Activated B cell treated with CpG ODN at 0.5 μM for 24 hours (primary cell): ENCODE measurements around the gene SLC19A1. TPM values are rescaled to one million over a fixed set of nuclear protein-coding genes. Genes with fewer than 3 reads are reported as not detected.

ENCODE experiments used
- ATAC-seq: fragments of 200-7000 bp; cut with Tn5 transposase; one replicate; pipeline ENCODE4 v1.10.0; 2021; ENCODE audit warnings: low read depth, mild to moderate bottlenecking, moderate library complexity
- CTCF ChIA-PET: fragments of 350-600 bp; sonication (Branson Sonifier 250); formaldehyde crosslinking; loops from one replicate; lab custom pipeline; 2021; ENCODE audit warnings: antibody characterized with exemption; lab: Charles Lee
- POLR2A ChIA-PET: fragments of 350-600 bp; sonication (Branson Sonifier 250); formaldehyde crosslinking; loops from one replicate; lab custom pipeline; 2021; ENCODE audit warnings: antibody characterized with exemption; lab: Charles Lee
- DNase-seq: peaks from one replicate; pipeline ENCODE4 v3.0.0; 2022
- H3K27ac Mint-ChIP-seq: one replicate; pipeline ENCODE4 v1.8.0; 2020; ENCODE audit warnings: mixed read lengths
- H3K27me3 Mint-ChIP-seq: one replicate; pipeline ENCODE4 v1.8.0; 2021; ENCODE audit warnings: mixed read lengths
- H3K36me3 Mint-ChIP-seq: one replicate; pipeline ENCODE4 v1.8.0; 2021; ENCODE audit warnings: low read depth, mixed read lengths
- H3K4me1 Mint-ChIP-seq: one replicate; pipeline ENCODE4 v1.8.0; 2021; ENCODE audit warnings: mixed read lengths
- H3K4me3 Mint-ChIP-seq: one replicate; pipeline ENCODE4 v1.8.0; 2020; ENCODE audit warnings: mild to moderate bottlenecking, mixed read lengths
- H3K9me3 Mint-ChIP-seq: one replicate; pipeline ENCODE4 v1.8.0; 2020; ENCODE audit warnings: mixed read lengths
- intact Hi-C: fragments of 100-400 bp; cut with micrococcal nuclease; formaldehyde crosslinking; loops from one replicate; pipeline ENCODE4 v1.15.1; 2024
- total RNA-seq: library from RNA; stranded (reverse); gene quantifications from 2 replicates; pipeline ENCODE4 v1.2.3, GENCODE V29; 2022
- TF ChIP-seq, protein P1 (sequence below): fragments of 200-600 bp; IDR thresholded peaks from one replicate; pipeline ENCODE4 v1.8.0; 2022; ENCODE audit warnings: antibody characterized with exemption, mild to moderate bottlenecking

Gene SLC19A1
- total RNA-seq, 1 donor from 2014 or later: 10.7 TPM

- Mint-ChIP-seq H3K4me1 (peaks cover 12% of the 10 kb centered on the region), H3K4me3 (no peak overlapping the region), H3K36me3 (no peaks in the 10 kb centered on the region), H3K9me3 (no peaks in the 10 kb centered on the region), H3K27ac (no peak overlapping the region), H3K27me3 (no peaks in the 10 kb centered on the region)
- TF ChIP-seq, protein P1, sequence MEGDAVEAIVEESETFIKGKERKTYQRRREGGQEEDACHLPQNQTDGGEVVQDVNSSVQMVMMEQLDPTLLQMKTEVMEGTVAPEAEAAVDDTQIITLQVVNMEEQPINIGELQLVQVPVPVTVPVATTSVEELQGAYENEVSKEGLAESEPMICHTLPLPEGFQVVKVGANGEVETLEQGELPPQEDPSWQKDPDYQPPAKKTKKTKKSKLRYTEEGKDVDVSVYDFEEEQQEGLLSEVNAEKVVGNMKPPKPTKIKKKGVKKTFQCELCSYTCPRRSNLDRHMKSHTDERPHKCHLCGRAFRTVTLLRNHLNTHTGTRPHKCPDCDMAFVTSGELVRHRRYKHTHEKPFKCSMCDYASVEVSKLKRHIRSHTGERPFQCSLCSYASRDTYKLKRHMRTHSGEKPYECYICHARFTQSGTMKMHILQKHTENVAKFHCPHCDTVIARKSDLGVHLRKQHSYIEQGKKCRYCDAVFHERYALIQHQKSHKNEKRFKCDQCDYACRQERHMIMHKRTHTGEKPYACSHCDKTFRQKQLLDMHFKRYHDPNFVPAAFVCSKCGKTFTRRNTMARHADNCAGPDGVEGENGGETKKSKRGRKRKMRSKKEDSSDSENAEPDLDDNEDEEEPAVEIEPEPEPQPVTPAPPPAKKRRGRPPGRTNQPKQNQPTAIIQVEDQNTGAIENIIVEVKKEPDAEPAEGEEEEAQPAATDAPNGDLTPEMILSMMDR: no peak
- ChIA-PET POLR2A (no interaction called here), CTCF (no interaction called here)
- ATAC-seq (no peak), DNase-seq (no peak)
- intact Hi-C loops: loop anchor here (5.0 kb wide), 2 partner anchors 67 to 257 kb away; partner anchors contain the start of gene POFUT2
These were observed 2.4 kb upstream of the SLC19A1 start for GRCh38 chr21:45544449-45545235.

- ATAC-seq: no peak
- DNase-seq: peak; percentile 16
- no peaks in the 10 kb centered on the region for H3K36me3 Mint-ChIP-seq
- POLR2A ChIA-PET: no interaction called here
- H3K27me3 Mint-ChIP-seq: no peaks in the 10 kb centered on the region
- H3K27ac Mint-ChIP-seq: no peak overlapping the region
- CTCF ChIA-PET: no interaction called here
- TF ChIP-seq, protein P1: no peak
- H3K4me1 Mint-ChIP-seq: peaks cover 7% of the 10 kb centered on the region
- H3K9me3 Mint-ChIP-seq: no peaks in the 10 kb centered on the region
- intact Hi-C loops: loop anchor here (2.0 to 5.0 kb wide), 3 partner anchors 53 to 257 kb away; partner anchors contain the start of gene POFUT2
- H3K4me3 Mint-ChIP-seq: peak overlapping the region; percentile 55
These were observed 1.6 kb upstream of the SLC19A1 start for GRCh38 chr21:45543710-45544448.

- DNase-seq (peak; percentile 13), ATAC-seq (no peak)
- no peaks in the 10 kb centered on the region for H3K27me3 Mint-ChIP-seq
- CTCF ChIA-PET: no interaction called here
- no peaks in the 10 kb centered on the region for H3K9me3 Mint-ChIP-seq
- H3K4me1 Mint-ChIP-seq: peaks cover 4% of the 10 kb centered on the region
- TF ChIP-seq, protein P1: no peak
- no peaks in the 10 kb centered on the region for H3K36me3 Mint-ChIP-seq
- no peak overlapping the region for H3K27ac Mint-ChIP-seq
- POLR2A ChIA-PET: no interaction called here
- intact Hi-C loops: loop anchor here (2.0 to 5.0 kb wide), 3 partner anchors 53 to 256 kb away; partner anchors contain the start of gene POFUT2
- H3K4me3 Mint-ChIP-seq: peak overlapping the region; percentile 55
These were observed 1.1 kb upstream of the SLC19A1 start for GRCh38 chr21:45543371-45543709.

DNA sequence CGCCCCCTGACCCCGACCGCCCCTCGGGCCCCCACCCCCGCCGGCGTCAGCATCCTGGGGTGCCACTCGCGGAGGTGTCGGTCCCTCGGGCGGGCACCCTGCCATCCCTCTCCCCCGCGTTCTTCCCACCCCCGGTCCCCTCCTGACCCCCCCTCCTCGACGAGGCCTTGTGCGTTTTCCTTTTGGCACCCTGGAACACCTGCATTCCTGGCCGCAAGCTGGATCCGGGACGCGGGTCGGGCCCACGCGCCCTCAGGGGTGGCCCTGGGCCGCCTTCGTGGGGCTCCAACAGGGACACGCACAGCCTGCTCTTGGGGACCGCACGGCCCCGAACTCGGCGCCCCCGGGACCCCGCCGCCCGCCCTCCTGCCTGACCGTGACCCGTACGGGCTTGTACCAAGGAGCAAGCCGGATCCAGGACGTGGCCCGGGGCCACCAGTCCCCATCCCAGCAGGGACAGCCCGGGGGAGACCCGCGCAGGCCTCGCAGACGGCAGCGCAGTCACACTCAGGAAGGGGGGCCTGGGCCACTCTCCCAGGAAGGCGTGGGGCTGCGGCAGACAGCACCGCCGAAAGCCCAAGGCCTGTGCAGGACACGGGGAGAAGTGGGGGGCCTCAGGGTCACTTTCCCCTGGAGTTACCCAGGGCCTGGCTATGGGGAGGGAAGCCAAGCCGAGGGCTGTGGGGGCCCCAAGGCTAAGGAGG, 579 bp upstream of the SLC19A1 start:
- intact Hi-C loops: loop anchor here (1.0 to 5.0 kb wide), 6 partner anchors 8 to 256 kb away; partner anchors contain the start of gene POFUT2
- no peaks in the 10 kb centered on the region for H3K36me3 Mint-ChIP-seq
- ATAC-seq: no peak
- no peaks in the 10 kb centered on the region for H3K9me3 Mint-ChIP-seq
- TF ChIP-seq, protein P1: no peak
- H3K4me1 Mint-ChIP-seq: peaks cover 4% of the 10 kb centered on the region
- no peak overlapping the region for H3K27ac Mint-ChIP-seq
- DNase-seq: peak; percentile 22
- H3K4me3 Mint-ChIP-seq: peak overlapping the region; percentile 55
- H3K27me3 Mint-ChIP-seq: no peaks in the 10 kb centered on the region
- ChIA-PET CTCF (no interaction called here), POLR2A (no interaction called here)
